H1 (cell line): Measurements from ENCODE around the gene GSE1. TPM values are rescaled to one million over a fixed set of nuclear protein-coding genes. Genes with fewer than 3 reads are reported as not detected.

ENCODE experiments used
- CTCF ChIA-PET: fragments of 300-600 bp; sonication (Branson Sonifier 250); formaldehyde crosslinking; loops from one replicate; lab custom pipeline; 2021; ENCODE audit not compliant: partially characterized antibody; lab: Charles Lee
- POLR2A ChIA-PET: fragments of 300-600 bp; sonication (Branson Sonifier 250); formaldehyde crosslinking; loops from one replicate; lab custom pipeline; 2021; ENCODE audit warnings: inconsistent platforms; ENCODE audit not compliant: partially characterized antibody; lab: Charles Lee
- DNase-seq, 2 experiments: peaks; one replicate each; pipeline versions ENCODE4 v3.0.0 to v3.0.0-alpha.2; 2010 to 2022; ENCODE audit warnings: low spot score in 2 of 2, low read depth in 1 of 2, mixed read lengths in 1 of 2
- FAIRE-seq: peaks from 2 replicates; lab custom pipeline; 2011; peaks lifted over from hg19 to GRCh38; lab: Jason Lieb, UNC
- H2AFZ ChIP-seq: 2 replicates; pipeline ENCODE4 v1.8.1; 2012; ENCODE audit warnings: low read length, inconsistent platforms
- H2AK5ac ChIP-seq: 2 replicates; pipeline ENCODE4 v1.6.1; 2013; ENCODE audit warnings: low read depth, low read length
- H2BK120ac ChIP-seq: replicated peaks from 2 replicates; pipeline ENCODE3; 2013; ENCODE audit warnings: low read depth, low read length, inconsistent platforms
- H2BK12ac ChIP-seq: 2 replicates; pipeline ENCODE4 v1.6.1; 2013; ENCODE audit warnings: low read depth, low read length
- H2BK15ac ChIP-seq: 2 replicates; pipeline ENCODE4 v1.6.1; 2013; ENCODE audit warnings: low read length
- H2BK20ac ChIP-seq: 2 replicates; pipeline ENCODE4 v1.6.1; 2013; ENCODE audit warnings: low read length
- H2BK5ac ChIP-seq: 2 replicates; pipeline ENCODE4 v1.6.1; 2013; ENCODE audit warnings: low read depth, low read length
- H3K14ac ChIP-seq: 2 replicates; pipeline ENCODE4 v1.6.1; 2013; ENCODE audit warnings: inconsistent platforms; ENCODE audit not compliant: insufficient read length
- H3K18ac ChIP-seq: 2 replicates; pipeline ENCODE4 v1.6.1; 2013; ENCODE audit warnings: low read length; ENCODE audit errors: extremely low read depth
- H3K23ac ChIP-seq: 2 replicates; pipeline ENCODE4 v1.6.1; 2013; ENCODE audit warnings: inconsistent platforms; ENCODE audit not compliant: insufficient read length
- H3K23me2 ChIP-seq: 2 replicates; pipeline ENCODE4 v1.6.1; 2013; ENCODE audit warnings: low read depth, low read length
- H3K27ac ChIP-seq: 2 replicates; pipeline ENCODE4 v1.6.1; 2011; ENCODE audit warnings: low read depth, low read length, inconsistent platforms
- H3K27me3 ChIP-seq, 4 experiments: replicated peaks in 1 of 4; 1 replicate in 1 of 4; 2 replicates in 3 of 4; pipeline versions ENCODE4 v1.6.1 to v1.8.1; 2011 to 2013; ENCODE audit warnings: low read length in 3 of 4, mild to moderate bottlenecking in 3 of 4, inconsistent platforms in 2 of 4, mixed read lengths in 2 of 4, moderate library complexity in 1 of 4; ENCODE audit not compliant: control insufficient read depth in 3 of 4, insufficient read depth in 3 of 4; ENCODE audit errors: extremely low read depth in 1 of 4
- H3K36me3 ChIP-seq, 4 experiments: 2 replicates each; pipeline versions ENCODE4 v1.6.1 to v1.8.1; 2011 to 2013; ENCODE audit warnings: mild to moderate bottlenecking in 4 of 4, low read length in 3 of 4, moderate library complexity in 2 of 4, control low read depth in 1 of 4, inconsistent platforms in 1 of 4; ENCODE audit not compliant: insufficient read depth in 4 of 4, control insufficient read depth in 2 of 4
- H3K4ac ChIP-seq: replicated peaks from 2 replicates; pipeline ENCODE3; 2013; ENCODE audit warnings: low read length, low read depth, mixed read lengths, inconsistent platforms; ENCODE audit not compliant: insufficient read length
- H3K4me1 ChIP-seq, 4 experiments: replicated peaks in 1 of 4; 1 replicate in 1 of 4; 2 replicates in 3 of 4; pipeline versions ENCODE4 v1.6.1 to v1.8.1; 2011 to 2013; ENCODE audit warnings: low read length in 3 of 4, inconsistent platforms in 2 of 4, mixed read lengths in 1 of 4; ENCODE audit not compliant: insufficient read depth in 4 of 4, control insufficient read depth in 3 of 4
- H3K4me2 ChIP-seq, 2 experiments: 2 replicates each; pipeline versions ENCODE4 v1.6.1 to v1.8.1; 2011 to 2013; ENCODE audit warnings: low read depth in 2 of 2, low read length in 2 of 2, control low read depth in 1 of 2, inconsistent platforms in 1 of 2, mild to moderate bottlenecking in 1 of 2; ENCODE audit not compliant: insufficient read depth in 1 of 2
- H3K4me3 ChIP-seq, 4 experiments: fragments of 200-600, 300-600 bp in 1 of 4; sonication (generic), shearing (Covaris generic), sonication (Bioruptor Twin) in 1 of 4; 2 replicates each; pipeline versions ENCODE4 v1.5.1 to v1.8.1; 2011 to 2016; ENCODE audit warnings: low read length in 4 of 4, low read depth in 3 of 4, control low read depth in 2 of 4, inconsistent platforms in 2 of 4, mild to moderate bottlenecking in 2 of 4, mixed read lengths in 1 of 4, moderate library complexity in 1 of 4; ENCODE audit not compliant: insufficient read depth in 2 of 4; ENCODE audit errors: extremely low read depth in 1 of 4
- H3K56ac ChIP-seq: replicated peaks from 2 replicates; pipeline ENCODE3; 2013; ENCODE audit warnings: low read depth, mild to moderate bottlenecking, mixed read lengths, low read length, inconsistent platforms; ENCODE audit not compliant: insufficient read length
- H3K79me1 ChIP-seq: 2 replicates; pipeline ENCODE4 v1.6.1; 2013; ENCODE audit warnings: low read depth, low read length, control low read depth
- H3K79me2 ChIP-seq, 2 experiments: 2 replicates each; pipeline versions ENCODE4 v1.6.1 to v1.8.1; 2012 to 2013; ENCODE audit warnings: low read length in 2 of 2, mild to moderate bottlenecking in 2 of 2, inconsistent platforms in 1 of 2; ENCODE audit not compliant: insufficient read depth in 2 of 2, control insufficient read depth in 1 of 2
- H3K9ac ChIP-seq, 4 experiments: replicated peaks in 1 of 4; 1 replicate in 1 of 4; 2 replicates in 3 of 4; pipeline versions ENCODE4 v1.6.1 to v1.8.1; 2011 to 2013; ENCODE audit warnings: low read depth in 3 of 4, low read length in 3 of 4, control low read depth in 2 of 4, mild to moderate bottlenecking in 2 of 4, moderate library complexity in 2 of 4, inconsistent platforms in 1 of 4; ENCODE audit errors: extremely low read depth in 1 of 4
- H3K9me3 ChIP-seq, 2 experiments: 2 replicates each; pipeline versions ENCODE4 v1.6.1 to v1.8.1; 2012 to 2013; ENCODE audit warnings: mild to moderate bottlenecking in 2 of 2, moderate library complexity in 2 of 2, control low read depth in 1 of 2, inconsistent platforms in 1 of 2, low read depth in 1 of 2, low read length in 1 of 2, mixed read lengths in 1 of 2; ENCODE audit not compliant: insufficient read depth in 2 of 2
- H4K20me1 ChIP-seq, 2 experiments: replicated peaks in 1 of 2; 2 replicates each; pipeline versions ENCODE3 to v1.8.1; 2011 to 2013; ENCODE audit warnings: inconsistent platforms in 2 of 2, low read length in 2 of 2, mild to moderate bottlenecking in 1 of 2; ENCODE audit not compliant: insufficient read depth in 2 of 2, control insufficient read depth in 1 of 2
- H4K5ac ChIP-seq: 2 replicates; pipeline ENCODE4 v1.6.1; 2013; ENCODE audit warnings: low read length, low read depth, mixed read lengths, inconsistent platforms; ENCODE audit not compliant: insufficient read length
- H4K8ac ChIP-seq: 2 replicates; pipeline ENCODE4 v1.8.0; 2013; ENCODE audit warnings: mild to moderate bottlenecking, moderate library complexity, low read length, inconsistent platforms; ENCODE audit not compliant: insufficient read depth; ENCODE audit errors: extremely low read depth
- H4K91ac ChIP-seq: replicated peaks from 2 replicates; pipeline ENCODE3; 2013; ENCODE audit warnings: low read length, mixed read lengths, inconsistent platforms; ENCODE audit not compliant: insufficient read length
- BACH1 ChIP-seq: IDR thresholded peaks from 2 replicates; pipeline ENCODE4 v1.6.1; 2012; ENCODE audit warnings: low read length, improper control_type of control experiment
- GABPA ChIP-seq: IDR thresholded peaks from 2 replicates; pipeline ENCODE4 v1.6.1; 2011; ENCODE audit warnings: mild to moderate bottlenecking, low read length, moderate library complexity, borderline replicate concordance; ENCODE audit not compliant: insufficient read depth
- RBBP5 ChIP-seq: IDR thresholded peaks from 2 replicates; pipeline ENCODE4 v1.7.1; 2012; ENCODE audit warnings: low read depth, mild to moderate bottlenecking, inconsistent platforms, low read length, moderate library complexity, borderline replicate concordance
- SP2 ChIP-seq: IDR thresholded peaks from 2 replicates; pipeline ENCODE4 v1.6.1; 2012; ENCODE audit warnings: mild to moderate bottlenecking, low read length, inconsistent platforms
- ZNF274 ChIP-seq: IDR thresholded peaks from 2 replicates; pipeline ENCODE4 v1.7.0; 2012; ENCODE audit warnings: low read length, borderline replicate concordance; ENCODE audit errors: extremely low read depth
- WGBS, 2 experiments: shearing (Covaris generic) in 1 of 2; methylation state at CpG; one replicate each; pipeline versions ENCODE4 v1.1.6 to v1.1.7; 2013 to 2015; ENCODE audit warnings: low lambda C conversion rate in 2 of 2, mixed read lengths in 2 of 2, inconsistent platforms in 1 of 2, low coverage in 1 of 2, missing lambda C conversion rate in 1 of 2; ENCODE audit not compliant: insufficient replicate concordance in 2 of 2, insufficient coverage in 1 of 2, insufficient read length in 1 of 2; ENCODE audit errors: extremely low coverage in 1 of 2, missing lambda C conversion rate in 1 of 2; 5-methylcytosine and 5-hydroxymethylcytosine counted together
- polyA plus RNA-seq, 7 experiments: library from polyadenylated mRNA; depleted of rRNA in 3 of 7; stranded (reverse) in 5 of 7; unstranded in 2 of 7; fragments of >200 nt in 5 of 7; fragments of 200-250 nt in 2 of 7; gene quantifications; 1 replicate in 5 of 7; 2 replicates in 1 of 7; 4 replicates in 1 of 7; pipeline versions ENCODE4 v1.2.1 to v1.2.3, GENCODE V29; 2011 to 2013; ENCODE audit warnings: missing spikeins in 2 of 7, mixed read lengths in 2 of 7
- total RNA-seq: library from RNA; stranded (reverse); fragmentation: NEBNext Ultra II Directional; extraction: Animal tissue kit (Norgen Biotek cat#: 25700); gene quantifications from 2 replicates; pipeline ENCODE4 v1.2.1, GENCODE V29; 2021
- TF ChIP-seq, protein P1 (sequence below): IDR thresholded peaks from 2 replicates; pipeline ENCODE4 v1.6.1; 2012; ENCODE audit warnings: low read length, inconsistent platforms
- TF ChIP-seq, protein P2 (sequence below), 3 experiments: IDR thresholded peaks; 1 replicate in 2 of 3; 2 replicates in 1 of 3; pipeline versions ENCODE4 v1.5.1 to v1.6.1; 2011; ENCODE audit warnings: low read length in 3 of 3, mild to moderate bottlenecking in 3 of 3, inconsistent platforms in 2 of 3, low read depth in 1 of 3, moderate library complexity in 1 of 3; ENCODE audit not compliant: insufficient read depth in 1 of 3; ENCODE audit errors: control extremely low read depth in 1 of 3

Gene GSE1
- total and polyA plus RNA-seq, 2 of the 8 experiments (the other 6 are each of a cell fraction or from before 2014, with no cell fraction given), result 26.0 to 65.6 TPM

- H3K27me3 ChIP-seq, result no peaks in the 10 kb centered on the region
- H3K23me2 ChIP-seq, result peaks cover 1% of the 10 kb centered on the region; the same call in 1 of the 2 replicates
- peak overlapping the region; percentile 86 for H2BK20ac ChIP-seq
- peak overlapping the region; percentile 86; the same call in 1 of the 2 replicates for H2AK5ac ChIP-seq
- no peak for FAIRE-seq
- no peak overlapping the region for H4K8ac ChIP-seq
- peak overlapping the region in 1 of 2 experiments; percentile 25; a peak in 1 of 4 replicates for H3K4me2 ChIP-seq
- H3K9me3 ChIP-seq, result no peaks in the 10 kb centered on the region
- ChIA-PET POLR2A (interaction anchor here (0.7 to 6.0 kb wide), 12 partner anchors 7 to 178 kb away, joined by 3 to 28 read pairs (median 5); partner anchors contain the start of gene GSE1), CTCF (interaction anchor here (0.6 to 5.5 kb wide), 20 partner anchors 10 to 380 kb away, joined by 3 to 26 read pairs (median 4); no protein-coding TSS in a partner anchor)
- H3K79me1 ChIP-seq, result peaks cover 4% of the 10 kb centered on the region
- H3K23ac ChIP-seq, result no peak overlapping the region
- H3K4ac ChIP-seq, result peak overlapping the region; percentile 19
- DNase-seq, result no peak
- H3K27ac ChIP-seq, result no peak overlapping the region
- no peak overlapping the region for H2AFZ ChIP-seq
- WGBS, 2 experiments, result 43% methylated on average over 15 of the region's 15 CpGs; no CpG with 5 or more reads in 1 of the 2 experiments
- H2BK120ac ChIP-seq, result no peak overlapping the region
- no peak overlapping the region for H3K4me3 ChIP-seq
- peak overlapping the region; percentile 83 for H3K18ac ChIP-seq
- peaks cover 0 to 1% of the 10 kb centered on the region in 2 experiments for H4K20me1 ChIP-seq
- peak overlapping the region; percentile 87 for H2BK12ac ChIP-seq
- H3K36me3 ChIP-seq, result no peaks in the 10 kb centered on the region; a peak in 1 of 8 replicates
- H3K56ac ChIP-seq, result no peak overlapping the region
- peaks cover 4 to 50% (median 37%) of the 10 kb centered on the region in 4 experiments for H3K4me1 ChIP-seq
- no peak overlapping the region for H4K5ac ChIP-seq
- H3K9ac ChIP-seq, result no peak overlapping the region
- H2BK15ac ChIP-seq, result peak overlapping the region; percentile 95; the same call in 1 of the 2 replicates
- H3K14ac ChIP-seq, result no peak overlapping the region
- H4K91ac ChIP-seq, result peak overlapping the region; percentile 80
- peak overlapping the region; percentile 83; the same call in 1 of the 2 replicates for H2BK5ac ChIP-seq
- peaks cover 0 to 27% of the 10 kb centered on the region in 2 experiments; a peak in 2 of 4 replicates for H3K79me2 ChIP-seq
- no peak for TF ChIP-seq GABPA
- TF ChIP-seq, protein P1, sequence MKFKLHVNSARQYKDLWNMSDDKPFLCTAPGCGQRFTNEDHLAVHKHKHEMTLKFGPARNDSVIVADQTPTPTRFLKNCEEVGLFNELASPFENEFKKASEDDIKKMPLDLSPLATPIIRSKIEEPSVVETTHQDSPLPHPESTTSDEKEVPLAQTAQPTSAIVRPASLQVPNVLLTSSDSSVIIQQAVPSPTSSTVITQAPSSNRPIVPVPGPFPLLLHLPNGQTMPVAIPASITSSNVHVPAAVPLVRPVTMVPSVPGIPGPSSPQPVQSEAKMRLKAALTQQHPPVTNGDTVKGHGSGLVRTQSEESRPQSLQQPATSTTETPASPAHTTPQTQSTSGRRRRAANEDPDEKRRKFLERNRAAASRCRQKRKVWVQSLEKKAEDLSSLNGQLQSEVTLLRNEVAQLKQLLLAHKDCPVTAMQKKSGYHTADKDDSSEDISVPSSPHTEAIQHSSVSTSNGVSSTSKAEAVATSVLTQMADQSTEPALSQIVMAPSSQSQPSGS, result no peak
- TF ChIP-seq, protein P2, sequence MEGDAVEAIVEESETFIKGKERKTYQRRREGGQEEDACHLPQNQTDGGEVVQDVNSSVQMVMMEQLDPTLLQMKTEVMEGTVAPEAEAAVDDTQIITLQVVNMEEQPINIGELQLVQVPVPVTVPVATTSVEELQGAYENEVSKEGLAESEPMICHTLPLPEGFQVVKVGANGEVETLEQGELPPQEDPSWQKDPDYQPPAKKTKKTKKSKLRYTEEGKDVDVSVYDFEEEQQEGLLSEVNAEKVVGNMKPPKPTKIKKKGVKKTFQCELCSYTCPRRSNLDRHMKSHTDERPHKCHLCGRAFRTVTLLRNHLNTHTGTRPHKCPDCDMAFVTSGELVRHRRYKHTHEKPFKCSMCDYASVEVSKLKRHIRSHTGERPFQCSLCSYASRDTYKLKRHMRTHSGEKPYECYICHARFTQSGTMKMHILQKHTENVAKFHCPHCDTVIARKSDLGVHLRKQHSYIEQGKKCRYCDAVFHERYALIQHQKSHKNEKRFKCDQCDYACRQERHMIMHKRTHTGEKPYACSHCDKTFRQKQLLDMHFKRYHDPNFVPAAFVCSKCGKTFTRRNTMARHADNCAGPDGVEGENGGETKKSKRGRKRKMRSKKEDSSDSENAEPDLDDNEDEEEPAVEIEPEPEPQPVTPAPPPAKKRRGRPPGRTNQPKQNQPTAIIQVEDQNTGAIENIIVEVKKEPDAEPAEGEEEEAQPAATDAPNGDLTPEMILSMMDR (IDR thresholded peaks at IDR 0.05; ENCODE audit: control extremely low read depth in 1 of 3, insufficient read depth in 1 of 3, low read depth in 1 of 3, low read length in 3 of 3), result no peak
- no peak for TF ChIP-seq RBBP5
- TF ChIP-seq BACH1, result no peak
- TF ChIP-seq ZNF274, result no peak
- no peak for TF ChIP-seq SP2
Observed at GRCh38 chr16:85600530-85601271, 12.4 kb upstream of the GSE1 start.
